ENCODE results near the gene VSIG10.

VSIG10 gene, protein sequence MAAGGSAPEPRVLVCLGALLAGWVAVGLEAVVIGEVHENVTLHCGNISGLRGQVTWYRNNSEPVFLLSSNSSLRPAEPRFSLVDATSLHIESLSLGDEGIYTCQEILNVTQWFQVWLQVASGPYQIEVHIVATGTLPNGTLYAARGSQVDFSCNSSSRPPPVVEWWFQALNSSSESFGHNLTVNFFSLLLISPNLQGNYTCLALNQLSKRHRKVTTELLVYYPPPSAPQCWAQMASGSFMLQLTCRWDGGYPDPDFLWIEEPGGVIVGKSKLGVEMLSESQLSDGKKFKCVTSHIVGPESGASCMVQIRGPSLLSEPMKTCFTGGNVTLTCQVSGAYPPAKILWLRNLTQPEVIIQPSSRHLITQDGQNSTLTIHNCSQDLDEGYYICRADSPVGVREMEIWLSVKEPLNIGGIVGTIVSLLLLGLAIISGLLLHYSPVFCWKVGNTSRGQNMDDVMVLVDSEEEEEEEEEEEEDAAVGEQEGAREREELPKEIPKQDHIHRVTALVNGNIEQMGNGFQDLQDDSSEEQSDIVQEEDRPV

DNA sequence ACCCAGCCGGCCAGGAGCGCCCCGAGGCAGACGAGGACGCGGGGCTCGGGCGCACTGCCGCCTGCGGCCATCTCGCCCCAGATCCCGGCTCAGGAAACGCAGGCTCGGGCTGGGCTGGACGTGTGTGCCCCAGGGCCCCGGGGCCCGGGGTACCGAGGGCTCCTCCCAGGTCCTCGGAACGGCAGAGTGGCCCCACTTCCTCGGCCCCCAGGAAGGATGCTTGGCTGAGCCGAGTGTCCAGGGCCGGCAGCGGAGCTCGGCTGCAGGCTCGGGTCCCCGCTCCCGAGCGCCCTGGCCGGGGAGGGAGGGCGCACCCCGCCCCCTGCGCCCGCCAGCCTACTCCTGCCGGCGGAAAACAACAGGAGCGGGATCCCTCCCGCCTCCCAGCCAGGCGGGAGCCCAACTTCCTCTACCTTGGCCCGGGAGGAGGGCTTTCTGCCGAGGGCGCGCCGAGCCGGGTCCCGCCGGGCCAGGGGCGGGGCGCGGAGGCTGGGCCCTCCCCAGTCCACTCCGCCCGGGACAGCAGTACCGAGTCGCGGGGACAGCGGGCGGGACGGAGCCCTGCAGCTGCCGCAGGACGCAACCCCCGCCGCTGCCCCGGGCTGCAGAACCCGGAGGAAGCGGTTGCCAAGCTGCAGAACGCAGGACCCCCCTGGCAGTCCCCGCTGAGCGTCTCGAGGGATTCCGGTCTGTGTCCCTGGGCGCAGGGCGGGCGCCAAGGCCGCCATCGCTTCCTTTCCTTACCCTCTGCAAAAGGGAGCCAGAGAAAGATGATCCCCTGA, at the start of gene VSIG10:
TSS of gene VSIG10 (minus strand) at position 411 of the 782 bp plus-strand sequence. CDS start at position 71, 340 bp downstream.
- peak within 1 kb of the TSS; percentile 61 for H3K4me3 ChIP-seq (ENCODE audit: low read depth, low read length)
- peaks cover 8% of the 10 kb centered on the region for H3K36me3 ChIP-seq (ENCODE audit: control insufficient read depth, insufficient read depth, low read length)
- H3K9me3 ChIP-seq (ENCODE audit: control insufficient read depth, insufficient read depth, low read length): no peaks in the 10 kb centered on the region
- peaks cover 8% of the 10 kb centered on the region for H3K4me1 ChIP-seq (ENCODE audit: control insufficient read depth, insufficient read depth, low read length)
- peak within 1 kb of the TSS; percentile 97 for H3K9ac ChIP-seq (ENCODE audit: low read depth, low read length)
- H3K27me3 ChIP-seq (ENCODE audit: control insufficient read depth, insufficient read depth, low read length): no peaks in the 10 kb centered on the region

DNA sequence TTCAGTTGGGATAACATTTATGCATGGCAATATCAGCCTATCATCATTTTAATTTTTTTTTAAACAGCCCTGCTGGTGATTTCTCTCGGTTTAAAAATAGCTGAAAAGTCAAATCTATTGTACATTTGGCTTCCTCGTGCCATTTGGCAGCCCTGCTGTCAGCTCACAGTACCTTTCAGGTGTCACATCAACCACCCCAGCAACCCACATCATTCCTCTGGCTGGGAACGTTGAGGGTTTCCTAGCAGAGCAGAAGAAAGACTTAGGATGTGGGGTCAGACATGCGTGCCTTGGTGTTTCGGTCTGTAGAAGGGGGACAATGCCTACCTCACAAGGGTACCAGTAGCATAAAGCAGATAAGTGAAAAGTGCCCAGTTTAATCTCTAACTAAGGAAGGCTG, 47.9 kb upstream of the VSIG10 start:
- Histone ChIP-seq H3K4me3 (ENCODE audit: low read depth, low read length) (no peak overlapping the region), H3K9ac (ENCODE audit: low read depth, low read length) (no peak overlapping the region), H3K4me1 (ENCODE audit: control insufficient read depth, insufficient read depth, low read length) (no peaks in the 10 kb centered on the region), H3K27me3 (ENCODE audit: control insufficient read depth, insufficient read depth, low read length) (no peaks in the 10 kb centered on the region), H3K9me3 (ENCODE audit: control insufficient read depth, insufficient read depth, low read length) (no peaks in the 10 kb centered on the region), H3K36me3 (ENCODE audit: control insufficient read depth, insufficient read depth, low read length) (no peaks in the 10 kb centered on the region)

DNA sequence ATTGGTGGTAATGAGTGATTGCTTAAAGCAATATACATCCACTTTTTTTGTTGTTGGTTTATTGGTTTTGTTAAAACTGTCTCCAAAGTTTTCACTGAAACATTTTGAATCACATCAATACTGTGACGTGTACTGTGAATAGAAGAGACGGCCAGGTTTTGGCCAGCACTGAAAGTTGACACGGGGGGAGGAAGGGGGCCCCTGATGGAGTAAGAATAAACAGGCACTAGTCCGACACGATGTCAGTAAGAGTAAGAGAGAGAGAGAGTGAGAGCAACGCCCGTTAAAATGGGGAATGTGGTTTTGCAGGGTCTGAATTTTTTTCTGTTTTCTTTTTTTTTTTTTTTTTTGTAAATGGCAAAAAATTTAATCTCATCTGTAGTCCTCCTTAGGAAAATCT, 46.8 kb upstream of the VSIG10 start:
- H3K36me3 ChIP-seq (ENCODE audit: control insufficient read depth, insufficient read depth, low read length): peaks cover 4% of the 10 kb centered on the region
- no peaks in the 10 kb centered on the region for H3K27me3 ChIP-seq (ENCODE audit: control insufficient read depth, insufficient read depth, low read length)
- H3K4me3 ChIP-seq (ENCODE audit: low read depth, low read length): no peak overlapping the region
- no peak overlapping the region for H3K9ac ChIP-seq (ENCODE audit: low read depth, low read length)
- H3K4me1 ChIP-seq (ENCODE audit: control insufficient read depth, insufficient read depth, low read length): no peaks in the 10 kb centered on the region
- no peaks in the 10 kb centered on the region for H3K9me3 ChIP-seq (ENCODE audit: control insufficient read depth, insufficient read depth, low read length)

DNA sequence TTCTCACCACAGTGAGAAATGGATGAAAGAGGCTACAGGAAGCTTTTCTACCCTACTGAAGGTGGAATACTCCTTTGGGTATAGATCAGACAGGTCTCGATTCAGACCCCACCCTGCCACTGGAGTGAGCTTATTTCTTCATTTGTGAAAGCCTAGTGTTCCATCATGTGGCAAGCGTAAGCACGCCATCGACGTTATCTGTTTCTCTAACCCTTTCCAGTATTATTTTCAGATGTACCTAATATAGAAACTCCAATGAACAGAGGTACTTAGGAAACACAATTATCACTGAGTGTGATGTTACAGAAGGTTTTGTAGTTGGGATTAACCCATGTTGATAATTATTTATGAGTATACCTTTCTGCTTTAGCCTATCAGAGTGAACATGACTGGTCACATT, 44.5 kb upstream of the VSIG10 start:
- H3K36me3 ChIP-seq (ENCODE audit: control insufficient read depth, insufficient read depth, low read length): peaks cover 16% of the 10 kb centered on the region
- no peaks in the 10 kb centered on the region for H3K4me1 ChIP-seq (ENCODE audit: control insufficient read depth, insufficient read depth, low read length)
- H3K27me3 ChIP-seq (ENCODE audit: control insufficient read depth, insufficient read depth, low read length): no peaks in the 10 kb centered on the region
- no peak overlapping the region for H3K4me3 ChIP-seq (ENCODE audit: low read depth, low read length)
- no peak overlapping the region for H3K9ac ChIP-seq (ENCODE audit: low read depth, low read length)
- no peaks in the 10 kb centered on the region for H3K9me3 ChIP-seq (ENCODE audit: control insufficient read depth, insufficient read depth, low read length)

DNA sequence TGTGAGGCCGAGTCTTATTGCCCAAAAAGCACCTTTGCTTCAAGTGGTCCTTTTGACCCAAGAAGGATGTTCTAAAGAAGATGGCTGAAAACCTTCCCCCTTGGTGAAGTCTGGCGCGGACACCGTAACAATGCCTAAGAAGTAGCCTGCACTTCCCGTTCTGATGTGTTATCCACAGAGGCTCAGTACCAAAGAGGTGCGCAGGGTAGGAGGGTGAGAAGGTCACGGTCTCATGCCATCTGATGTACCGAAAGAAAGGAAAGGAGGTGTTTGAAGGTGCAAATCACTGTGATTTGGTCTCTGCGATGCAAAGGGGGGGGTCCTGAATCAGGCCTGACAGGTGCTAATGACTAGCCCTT, 42.0 kb upstream of the VSIG10 start:
- Histone ChIP-seq H3K9ac (ENCODE audit: low read depth, low read length) (no peak overlapping the region), H3K4me1 (ENCODE audit: control insufficient read depth, insufficient read depth, low read length) (no peaks in the 10 kb centered on the region), H3K9me3 (ENCODE audit: control insufficient read depth, insufficient read depth, low read length) (no peaks in the 10 kb centered on the region), H3K4me3 (ENCODE audit: low read depth, low read length) (no peak overlapping the region), H3K36me3 (ENCODE audit: control insufficient read depth, insufficient read depth, low read length) (peaks cover 25% of the 10 kb centered on the region), H3K27me3 (ENCODE audit: control insufficient read depth, insufficient read depth, low read length) (no peaks in the 10 kb centered on the region)

DNA sequence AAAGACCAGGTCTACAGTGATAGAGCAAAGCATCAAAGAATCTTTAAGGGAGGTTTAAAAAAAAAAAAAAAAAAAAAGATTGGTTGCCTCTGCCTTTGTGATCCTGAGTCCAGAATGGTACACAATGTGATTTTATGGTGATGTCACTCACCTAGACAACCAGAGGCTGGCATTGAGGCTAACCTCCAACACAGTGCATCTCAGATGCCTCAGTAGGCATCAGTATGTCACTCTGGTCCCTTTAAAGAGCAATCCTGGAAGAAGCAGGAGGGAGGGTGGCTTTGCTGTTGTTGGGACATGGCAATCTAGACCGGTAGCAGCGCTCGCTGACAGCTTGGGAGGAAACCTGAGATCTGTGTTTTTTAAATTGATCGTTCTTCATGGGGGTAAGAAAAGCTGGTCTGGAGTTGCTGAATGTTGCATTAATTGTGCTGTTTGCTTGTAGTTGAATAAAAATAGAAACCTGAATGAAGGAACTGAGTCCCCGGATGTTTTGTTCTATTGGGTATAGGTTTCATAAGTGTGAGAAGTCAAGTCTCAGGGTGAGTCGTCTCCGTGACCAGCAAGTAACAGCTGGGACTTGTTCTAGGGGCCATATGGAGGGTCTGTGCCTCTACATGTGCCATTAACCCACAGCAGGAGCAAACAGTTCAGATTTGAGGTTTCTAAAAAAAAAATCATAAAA, 41.4 kb upstream of the VSIG10 start:
- H3K36me3 ChIP-seq (ENCODE audit: control insufficient read depth, insufficient read depth, low read length): peaks cover 26% of the 10 kb centered on the region
- H3K9me3 ChIP-seq (ENCODE audit: control insufficient read depth, insufficient read depth, low read length): no peaks in the 10 kb centered on the region
- no peak overlapping the region for H3K9ac ChIP-seq (ENCODE audit: low read depth, low read length)
- no peaks in the 10 kb centered on the region for H3K4me1 ChIP-seq (ENCODE audit: control insufficient read depth, insufficient read depth, low read length)
- no peaks in the 10 kb centered on the region for H3K27me3 ChIP-seq (ENCODE audit: control insufficient read depth, insufficient read depth, low read length)
- H3K4me3 ChIP-seq (ENCODE audit: low read depth, low read length): no peak overlapping the region

DNA sequence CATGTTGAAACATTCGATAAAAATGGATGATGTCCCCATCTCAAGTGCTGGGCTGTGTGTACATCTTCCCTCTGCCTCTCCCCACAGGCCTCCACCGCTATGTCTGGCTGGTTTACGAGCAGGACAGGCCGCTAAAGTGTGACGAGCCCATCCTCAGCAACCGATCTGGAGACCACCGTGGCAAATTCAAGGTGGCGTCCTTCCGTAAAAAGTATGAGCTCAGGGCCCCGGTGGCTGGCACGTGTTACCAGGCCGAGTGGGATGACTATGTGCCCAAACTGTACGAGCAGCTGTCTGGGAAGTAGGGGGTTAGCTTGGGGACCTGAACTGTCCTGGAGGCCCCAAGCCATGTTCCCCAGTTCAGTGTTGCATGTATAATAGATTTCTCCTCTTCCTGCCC, 40.7 kb upstream of the VSIG10 start:
- Histone ChIP-seq H3K4me3 (ENCODE audit: low read depth, low read length) (no peak overlapping the region), H3K27me3 (ENCODE audit: control insufficient read depth, insufficient read depth, low read length) (no peaks in the 10 kb centered on the region), H3K36me3 (ENCODE audit: control insufficient read depth, insufficient read depth, low read length) (peaks cover 33% of the 10 kb centered on the region), H3K4me1 (ENCODE audit: control insufficient read depth, insufficient read depth, low read length) (no peaks in the 10 kb centered on the region), H3K9ac (ENCODE audit: low read depth, low read length) (no peak overlapping the region), H3K9me3 (ENCODE audit: control insufficient read depth, insufficient read depth, low read length) (no peaks in the 10 kb centered on the region)

DNA sequence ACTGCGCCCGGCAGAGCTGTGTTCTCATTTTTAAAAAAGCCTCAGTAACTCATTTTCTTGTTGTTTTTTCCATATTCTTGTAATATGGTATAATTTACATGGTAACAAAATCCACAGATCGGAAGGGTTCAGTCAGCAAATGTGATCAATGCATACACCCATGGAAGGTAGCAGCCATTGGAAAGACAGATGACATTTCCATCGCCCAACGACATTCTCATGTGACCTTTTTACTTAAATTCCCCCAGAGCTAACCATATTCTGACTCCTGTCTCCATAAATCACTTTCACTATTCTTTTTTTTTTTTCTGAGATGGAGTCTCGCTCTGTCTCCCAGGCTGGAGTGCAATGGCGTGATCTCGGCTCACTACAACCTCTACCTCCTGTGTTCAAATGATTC, 37.0 kb upstream of the VSIG10 start:
- Histone ChIP-seq H3K9me3 (ENCODE audit: control insufficient read depth, insufficient read depth, low read length) (no peaks in the 10 kb centered on the region), H3K36me3 (ENCODE audit: control insufficient read depth, insufficient read depth, low read length) (peaks cover 47% of the 10 kb centered on the region), H3K4me1 (ENCODE audit: control insufficient read depth, insufficient read depth, low read length) (no peaks in the 10 kb centered on the region), H3K4me3 (ENCODE audit: low read depth, low read length) (no peak overlapping the region), H3K9ac (ENCODE audit: low read depth, low read length) (no peak overlapping the region), H3K27me3 (ENCODE audit: control insufficient read depth, insufficient read depth, low read length) (no peaks in the 10 kb centered on the region)

DNA sequence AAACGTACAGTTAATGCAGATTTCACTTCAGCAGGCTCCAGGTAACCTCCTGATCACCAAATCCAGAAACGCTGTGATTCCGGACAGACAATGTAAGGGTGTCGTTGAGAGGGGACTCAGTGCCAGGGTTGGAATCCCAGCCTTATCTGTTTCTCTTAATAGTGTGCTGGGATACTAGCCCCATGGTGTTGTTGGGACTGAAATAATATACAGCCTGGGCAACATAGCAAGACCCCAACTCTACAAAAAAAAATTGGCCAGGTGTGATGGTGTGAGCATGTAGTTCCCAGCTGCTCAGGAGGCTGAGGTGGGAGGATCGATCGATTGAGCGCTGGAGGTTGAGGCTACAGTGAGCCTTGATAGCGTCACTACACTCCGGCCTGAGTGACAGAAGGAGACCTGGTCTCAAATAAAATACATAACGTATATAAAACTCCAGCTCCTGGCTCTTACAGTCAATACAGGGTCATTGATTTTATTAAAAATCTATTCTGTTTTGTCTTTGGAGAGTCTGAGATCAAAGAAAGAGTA, 33.4 kb upstream of the VSIG10 start:
- no peaks in the 10 kb centered on the region for H3K27me3 ChIP-seq (ENCODE audit: control insufficient read depth, insufficient read depth, low read length)
- peak overlapping the region; percentile 88 for H3K9ac ChIP-seq (ENCODE audit: low read depth, low read length)
- peaks cover 28% of the 10 kb centered on the region for H3K36me3 ChIP-seq (ENCODE audit: control insufficient read depth, insufficient read depth, low read length)
- H3K4me3 ChIP-seq (ENCODE audit: low read depth, low read length): peak overlapping the region; percentile 86
- H3K4me1 ChIP-seq (ENCODE audit: control insufficient read depth, insufficient read depth, low read length): no peaks in the 10 kb centered on the region
- H3K9me3 ChIP-seq (ENCODE audit: control insufficient read depth, insufficient read depth, low read length): no peaks in the 10 kb centered on the region

DNA sequence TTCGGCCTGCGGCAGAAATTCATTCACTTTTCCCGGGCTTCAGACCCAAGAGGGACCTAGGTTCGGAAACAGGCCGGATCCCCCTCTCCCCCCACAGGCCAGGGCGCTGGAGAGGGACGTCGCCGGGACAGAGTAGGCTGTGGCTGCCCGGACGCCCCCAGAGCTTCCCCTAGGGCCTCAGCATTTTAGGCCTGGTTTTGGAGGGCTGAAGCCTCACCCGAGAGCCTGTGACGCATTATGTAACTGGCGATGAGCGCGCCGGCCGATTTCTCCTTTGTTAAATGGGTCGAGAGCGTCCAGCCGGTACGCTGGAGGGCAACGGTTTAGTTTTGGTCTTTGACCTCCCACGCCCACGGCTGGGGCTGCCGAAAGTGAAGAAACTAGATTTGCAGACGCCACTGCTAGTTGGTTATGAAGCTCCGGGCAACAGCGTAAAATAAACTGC, 32.8 kb upstream of the VSIG10 start:
- peak overlapping the region; percentile 86 for H3K4me3 ChIP-seq (ENCODE audit: low read depth, low read length)
- no peaks in the 10 kb centered on the region for H3K4me1 ChIP-seq (ENCODE audit: control insufficient read depth, insufficient read depth, low read length)
- no peaks in the 10 kb centered on the region for H3K27me3 ChIP-seq (ENCODE audit: control insufficient read depth, insufficient read depth, low read length)
- H3K9me3 ChIP-seq (ENCODE audit: control insufficient read depth, insufficient read depth, low read length): no peaks in the 10 kb centered on the region
- H3K36me3 ChIP-seq (ENCODE audit: control insufficient read depth, insufficient read depth, low read length): peaks cover 28% of the 10 kb centered on the region
- peak overlapping the region; percentile 88 for H3K9ac ChIP-seq (ENCODE audit: low read depth, low read length)

DNA sequence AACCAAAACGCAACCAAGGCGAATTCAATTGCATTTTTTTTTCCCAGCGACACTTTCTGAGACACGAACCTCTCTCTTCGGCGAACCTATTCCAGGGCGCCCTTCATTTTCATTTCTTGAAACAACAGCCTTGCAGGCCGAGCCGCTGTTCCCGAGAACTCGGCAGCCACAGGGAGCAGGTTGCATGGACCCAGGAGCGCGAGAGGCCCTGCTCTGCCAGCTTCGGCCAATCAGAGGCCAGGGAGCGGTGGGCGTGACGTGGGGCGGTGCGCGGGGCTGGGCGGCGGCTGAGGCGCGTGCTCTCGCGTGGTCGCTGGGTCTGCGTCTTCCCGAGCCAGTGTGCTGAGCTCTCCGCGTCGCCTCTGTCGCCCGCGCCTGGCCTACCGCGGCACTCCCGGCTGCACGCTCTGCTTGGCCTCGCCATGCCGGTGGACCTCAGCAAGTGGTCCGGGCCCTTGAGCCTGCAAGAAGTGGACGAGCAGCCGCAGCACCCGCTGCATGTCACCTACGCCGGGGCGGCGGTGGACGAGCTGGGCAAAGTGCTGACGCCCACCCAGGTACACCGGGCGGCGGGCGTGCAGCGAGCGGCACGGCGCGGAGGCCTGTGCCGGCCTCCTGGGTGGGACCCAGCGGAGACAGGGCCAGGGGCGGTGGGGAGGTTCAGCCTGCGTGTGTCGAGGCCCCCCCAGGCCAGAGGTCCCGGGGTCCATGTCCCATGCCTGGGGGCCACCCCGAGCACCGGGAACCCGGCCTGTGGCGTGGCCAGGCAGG, 32.2 kb upstream of the VSIG10 start, which contains the start of gene PEBP1:
TSS of gene PEBP1 (plus strand) at position 337 of the 771 bp plus-strand sequence. CDS start at position 423, 86 bp downstream.
- Histone ChIP-seq H3K36me3 (ENCODE audit: control insufficient read depth, insufficient read depth, low read length) (peaks cover 24% of the 10 kb centered on the region), H3K4me1 (ENCODE audit: control insufficient read depth, insufficient read depth, low read length) (no peaks in the 10 kb centered on the region), H3K27me3 (ENCODE audit: control insufficient read depth, insufficient read depth, low read length) (no peaks in the 10 kb centered on the region), H3K9ac (ENCODE audit: low read depth, low read length) (peak within 1 kb of the TSS; percentile 88), H3K9me3 (ENCODE audit: control insufficient read depth, insufficient read depth, low read length) (no peaks in the 10 kb centered on the region), H3K4me3 (ENCODE audit: low read depth, low read length) (peak within 1 kb of the TSS; percentile 86)
